H9 (cell line): ENCODE results near the gene SLC38A11. TPM values are rescaled to one million over a fixed set of nuclear protein-coding genes. Genes with fewer than 3 reads are reported as not detected.

Source experiments
- DNase-seq: peaks from one replicate; pipeline ENCODE4 v3.0.0-alpha.2; 2017
- H2AFZ ChIP-seq: one replicate; pipeline ENCODE4 v1.6.1; 2013; ENCODE audit warnings: mild to moderate bottlenecking, low read length, control low read depth, moderate library complexity
- H2AK5ac ChIP-seq: 2 replicates; pipeline ENCODE4 v1.6.1; 2013; ENCODE audit warnings: low read length, control low read depth, mixed read lengths; ENCODE audit not compliant: insufficient read length
- H2BK120ac ChIP-seq: one replicate; pipeline ENCODE4 v1.6.1; 2013; ENCODE audit warnings: low read depth, mild to moderate bottlenecking, low read length, control low read depth, inconsistent platforms; ENCODE audit not compliant: poor library complexity, severe bottlenecking
- H2BK12ac ChIP-seq: 2 replicates; pipeline ENCODE4 v1.6.1; 2013; ENCODE audit warnings: low read length, control low read depth, mixed read lengths, low read depth; ENCODE audit not compliant: insufficient read length
- H2BK15ac ChIP-seq: 2 replicates; pipeline ENCODE4 v1.6.1; 2013; ENCODE audit warnings: low read depth, low read length, control low read depth
- H2BK20ac ChIP-seq: one replicate; pipeline ENCODE4 v1.6.1; 2013; ENCODE audit warnings: low read depth, mild to moderate bottlenecking, low read length, control low read depth, inconsistent platforms; ENCODE audit not compliant: poor library complexity, severe bottlenecking
- H2BK5ac ChIP-seq: 2 replicates; pipeline ENCODE4 v1.6.1; 2013; ENCODE audit warnings: low read length, control low read depth, mixed read lengths; ENCODE audit not compliant: insufficient read length
- H3K14ac ChIP-seq: 2 replicates; pipeline ENCODE4 v1.6.1; 2013; ENCODE audit warnings: low read length, control low read depth; ENCODE audit not compliant: insufficient read depth
- H3K18ac ChIP-seq: 2 replicates; pipeline ENCODE4 v1.6.1; 2013; ENCODE audit warnings: low read depth, mild to moderate bottlenecking, mixed read lengths, low read length, control low read depth; ENCODE audit not compliant: insufficient read length
- H3K23ac ChIP-seq: 2 replicates; pipeline ENCODE4 v1.6.1; 2013; ENCODE audit warnings: low read length, control low read depth, mixed read lengths, low read depth; ENCODE audit not compliant: insufficient read length
- H3K23me2 ChIP-seq: 2 replicates; pipeline ENCODE4 v1.6.1; 2013; ENCODE audit warnings: low read depth, mild to moderate bottlenecking, mixed read lengths, low read length, control low read depth; ENCODE audit not compliant: insufficient read length, poor library complexity, severe bottlenecking
- H3K27ac ChIP-seq: 2 replicates; pipeline ENCODE4 v1.5.1; 2013; ENCODE audit warnings: low read length, control low read depth, mixed read lengths, low read depth; ENCODE audit not compliant: insufficient read length
- H3K27me3 ChIP-seq: 2 replicates; pipeline ENCODE4 v1.6.1; 2013; ENCODE audit warnings: low read length, control low read depth, inconsistent platforms; ENCODE audit not compliant: insufficient read depth
- H3K4ac ChIP-seq: 2 replicates; pipeline ENCODE4 v1.6.1; 2013; ENCODE audit warnings: low read depth, mild to moderate bottlenecking, control low read depth, inconsistent platforms, low read length, moderate library complexity
- H3K4me1 ChIP-seq: 2 replicates; pipeline ENCODE4 v1.6.1; 2013; ENCODE audit warnings: low read length, control low read depth, inconsistent platforms; ENCODE audit not compliant: insufficient read depth
- H3K4me2 ChIP-seq: 2 replicates; pipeline ENCODE4 v1.6.1; 2013; ENCODE audit warnings: low read length, control low read depth, mixed read lengths; ENCODE audit not compliant: insufficient read length, insufficient read depth
- H3K56ac ChIP-seq: 2 replicates; pipeline ENCODE4 v1.6.1; 2013; ENCODE audit warnings: low read depth, mild to moderate bottlenecking, mixed read lengths, low read length, control low read depth; ENCODE audit not compliant: insufficient read length
- H3K79me1 ChIP-seq: 2 replicates; pipeline ENCODE4 v1.6.1; 2013; ENCODE audit warnings: low read depth, mild to moderate bottlenecking, moderate library complexity, low read length, control low read depth, inconsistent platforms; ENCODE audit not compliant: insufficient read depth, poor library complexity, severe bottlenecking
- H3K79me2 ChIP-seq: 2 replicates; pipeline ENCODE4 v1.6.1; 2013; ENCODE audit warnings: low read length, control low read depth, inconsistent platforms; ENCODE audit not compliant: insufficient read depth
- H3K9ac ChIP-seq: 2 replicates; pipeline ENCODE4 v1.6.1; 2013; ENCODE audit warnings: low read length, control low read depth, mixed read lengths; ENCODE audit not compliant: insufficient read length; ENCODE audit errors: extremely low read depth
- H3K9me3 ChIP-seq: one replicate; pipeline ENCODE4 v1.6.1; 2013; ENCODE audit warnings: low read depth, low read length, inconsistent platforms; ENCODE audit not compliant: control insufficient read depth
- H3T11ph ChIP-seq: one replicate; pipeline ENCODE4 v1.6.1; 2013; ENCODE audit warnings: mild to moderate bottlenecking, low read length, control low read depth, inconsistent platforms
- H4K20me1 ChIP-seq: one replicate; pipeline ENCODE4 v1.6.1; 2013; ENCODE audit not compliant: control insufficient read depth, insufficient read length, insufficient read depth
- H4K5ac ChIP-seq: 2 replicates; pipeline ENCODE4 v1.6.1; 2013; ENCODE audit warnings: low read depth, mild to moderate bottlenecking, mixed read lengths, low read length, control low read depth; ENCODE audit not compliant: insufficient read length
- H4K8ac ChIP-seq: replicated peaks from 2 replicates; pipeline ENCODE4 v1.6.1; 2013; ENCODE audit warnings: low read length, control low read depth, mixed read lengths, low read depth; ENCODE audit not compliant: insufficient read length
- H4K91ac ChIP-seq: 2 replicates; pipeline ENCODE4 v1.6.1; 2013; ENCODE audit warnings: low read depth, mild to moderate bottlenecking, moderate library complexity, mixed read lengths, low read length, control low read depth; ENCODE audit not compliant: insufficient read length
- H3K27ac Mint-ChIP-seq, 3 experiments: 2 replicates in 2 of 3; 3 replicates in 1 of 3; pipeline ENCODE4 v1.8.0; 2020 to 2021; ENCODE audit warnings: mixed read lengths in 3 of 3, mild to moderate bottlenecking in 1 of 3, moderate library complexity in 1 of 3
- H3K27me3 Mint-ChIP-seq: 2 replicates; pipeline ENCODE4 v1.8.0; 2021; ENCODE audit warnings: low read depth, mild to moderate bottlenecking, moderate library complexity, mixed read lengths
- H3K36me3 Mint-ChIP-seq, 3 experiments: 2 replicates in 2 of 3; 3 replicates in 1 of 3; pipeline ENCODE4 v1.8.0; 2020 to 2021; ENCODE audit warnings: low read depth in 3 of 3, mixed read lengths in 3 of 3; ENCODE audit not compliant: insufficient read depth in 1 of 3
- H3K4me1 Mint-ChIP-seq, 2 experiments: 2 replicates each; pipeline ENCODE4 v1.8.0; 2020; ENCODE audit warnings: mixed read lengths in 2 of 2
- H3K4me3 Mint-ChIP-seq, 2 experiments: 2 replicates in 1 of 2; 3 replicates in 1 of 2; pipeline ENCODE4 v1.8.0; 2020 to 2021; ENCODE audit warnings: mild to moderate bottlenecking in 2 of 2, mixed read lengths in 2 of 2, moderate library complexity in 1 of 2
- H3K9me3 Mint-ChIP-seq, 2 experiments: 2 replicates in 1 of 2; 3 replicates in 1 of 2; pipeline ENCODE4 v1.8.0; 2020; ENCODE audit warnings: mild to moderate bottlenecking in 2 of 2, mixed read lengths in 2 of 2, moderate library complexity in 1 of 2
- CTCF ChIP-seq: fragments of 200-600 bp; sonication (generic); conservative IDR thresholded peaks from 3 replicates; pipeline ENCODE4 v1.8.0; 2021; ENCODE audit warnings: antibody characterized with exemption, mild to moderate bottlenecking
- WGBS: extraction: QIAGEN DNeasy Blood & Tissue Kit; methylation state at CpG from one replicate; pipeline ENCODE4 v1.1.7; 2013; ENCODE audit warnings: missing lambda C conversion rate, low lambda C conversion rate, mixed read lengths; ENCODE audit not compliant: insufficient read length; ENCODE audit errors: extremely low coverage; 5-methylcytosine and 5-hydroxymethylcytosine counted together
- total RNA-seq: library from RNA; stranded (reverse); gene quantifications from 2 replicates; pipeline ENCODE4 v1.2.1, GENCODE V29; 2021

SLC38A11 gene
- total RNA-seq, 1 experiment from 2014 or later: not detected

GRCh38 chr2:164846276-164846675 is 109.0 kb downstream of the SLC38A11 start:
- H3K27me3 ChIP-seq: no peaks in the 10 kb centered on the region
- H3K4ac ChIP-seq: no peak overlapping the region
- H3K4me1 Mint-ChIP-seq: peaks cover 2 to 8% of the 10 kb centered on the region in 2 experiments; a peak in 2 of 4 replicates
- no CpG with 5 or more reads among the region's 2 CpGs for WGBS
- H3K9me3 Mint-ChIP-seq: no peaks in the 10 kb centered on the region
- H3K36me3 Mint-ChIP-seq: no peaks in the 10 kb centered on the region
- H3K18ac ChIP-seq: no peak overlapping the region
- H3K23ac ChIP-seq: no peak overlapping the region
- H3K9ac ChIP-seq: no peak overlapping the region
- no peaks in the 10 kb centered on the region for H3K4me1 ChIP-seq
- H2BK20ac ChIP-seq: no peak overlapping the region
- H3K4me2 ChIP-seq: no peak overlapping the region
- H2BK15ac ChIP-seq: no peak overlapping the region
- H3K79me1 ChIP-seq: no peaks in the 10 kb centered on the region
- no peak overlapping the region for H3K27ac ChIP-seq
- no peaks in the 10 kb centered on the region for H4K20me1 ChIP-seq
- no peak overlapping the region for H3K14ac ChIP-seq
- H3K27ac Mint-ChIP-seq: no peak overlapping the region
- no peak overlapping the region for H2BK12ac ChIP-seq
- no peak for DNase-seq
- H2AK5ac ChIP-seq: no peak overlapping the region
- H2AFZ ChIP-seq: no peak overlapping the region
- H3K9me3 ChIP-seq: no peaks in the 10 kb centered on the region
- H2BK5ac ChIP-seq: no peak overlapping the region
- peaks cover 5% of the 10 kb centered on the region for H3K23me2 ChIP-seq
- no peaks in the 10 kb centered on the region for H3K27me3 Mint-ChIP-seq
- no peak overlapping the region for H2BK120ac ChIP-seq
- no peak overlapping the region for H3T11ph ChIP-seq
- H3K79me2 ChIP-seq: no peaks in the 10 kb centered on the region
- H4K8ac ChIP-seq: no peak overlapping the region
- no peak overlapping the region for H3K56ac ChIP-seq
- no peak overlapping the region for H3K4me3 Mint-ChIP-seq
- TF ChIP-seq CTCF: no peak
- no peak overlapping the region for H4K5ac ChIP-seq
- no peak overlapping the region for H4K91ac ChIP-seq

Other genes with a start within 250 kb of the SLC38A11 start
- gene COBLL1, start 113.7 kb downstream of the SLC38A11 start, total RNA-seq: 5.6 and 5.9 TPM in 2 replicates
- not detected in 2 replicates for gene SCN3A, start 248.5 kb upstream of the SLC38A11 start, total RNA-seq